AG09309 (cell line): ENCODE results near the gene GABRA1.

ENCODE experiments used
- DNase-seq: peaks from one replicate; pipeline ENCODE4 v3.0.0-alpha.2; 2010; ENCODE audit warnings: low read depth
- H3K4me3 ChIP-seq: 2 replicates; pipeline ENCODE4 v1.5.1; 2011; ENCODE audit warnings: mild to moderate bottlenecking, low read depth, low read length, moderate library complexity; ENCODE audit not compliant: control insufficient read depth
- CTCF ChIP-seq: IDR thresholded peaks from 2 replicates; pipeline ENCODE4 v1.5.1; 2011; ENCODE audit warnings: mild to moderate bottlenecking, low read depth, low read length, inconsistent platforms; ENCODE audit not compliant: insufficient read depth, control insufficient read depth; ENCODE audit errors: missing control alignments

Gene GABRA1

GRCh38 chr5:161944974-161945373, 97.1 kb downstream of the GABRA1 start:
- no peak for TF ChIP-seq CTCF
- no peak for DNase-seq
- H3K4me3 ChIP-seq: no peak overlapping the region

DNA sequence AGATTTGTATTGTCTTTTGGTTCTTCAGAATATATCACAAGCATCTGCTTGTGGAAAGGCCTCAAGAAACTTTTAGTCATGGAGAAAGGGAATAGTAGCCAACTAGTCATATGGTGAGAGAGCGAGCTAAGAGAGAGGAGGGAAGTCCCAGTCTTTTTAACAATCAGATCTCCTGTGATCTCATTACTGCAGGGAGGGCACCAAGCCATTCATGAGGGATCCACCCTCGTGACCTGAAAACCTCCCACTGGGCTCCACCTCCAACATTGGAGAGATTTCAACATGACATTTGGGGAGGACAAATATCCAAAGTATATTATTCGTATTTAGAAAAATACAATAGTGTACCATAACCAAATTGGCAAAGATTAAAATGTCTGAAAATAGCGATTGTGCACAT, 99.0 kb downstream of the GABRA1 start:
- DNase-seq: no peak
- H3K4me3 ChIP-seq: no peak overlapping the region
- TF ChIP-seq CTCF: no peak
